ENCODE measurements around the gene CAPN5.

The CAPN5 gene

GRCh38 chr11:77138106-77138649 is 71.4 kb downstream of the CAPN5 start:
- DNase-seq = no peak

- no peak for DNase-seq
Measured at GRCh38 chr11:77139201-77139600, 72.4 kb downstream of the CAPN5 start.

- no peak for DNase-seq
Measured at GRCh38 chr11:77140231-77140851, 73.6 kb downstream of the CAPN5 start.

- no peak for DNase-seq
Measured at GRCh38 chr11:77141034-77141433, 74.3 kb downstream of the CAPN5 start.

GRCh38 chr11:77141475-77141874 is 74.7 kb downstream of the CAPN5 start:
- no peak for DNase-seq

- no peak for DNase-seq
Measured at GRCh38 chr11:77142091-77142975, 75.6 kb downstream of the CAPN5 start.

- no peak for DNase-seq
Measured at GRCh38 chr11:77143405-77144020, 76.7 kb downstream of the CAPN5 start.

- DNase-seq = no peak
Measured at GRCh38 chr11:77144196-77144856, 77.6 kb downstream of the CAPN5 start.

GRCh38 chr11:77144857-77145428 is 78.2 kb downstream of the CAPN5 start:
- DNase-seq = no peak

GRCh38 chr11:77146261-77147035 is 79.7 kb downstream of the CAPN5 start:
- no peak for DNase-seq

- DNase-seq = no peak
Measured at GRCh38 chr11:77147036-77147315, 80.2 kb downstream of the CAPN5 start.

GRCh38 chr11:77147668-77148321 is 81.0 kb downstream of the CAPN5 start:
- peak; percentile 66 for DNase-seq

- DNase-seq = no peak
Measured at GRCh38 chr11:77148963-77149715, 82.4 kb downstream of the CAPN5 start.

- no peak for DNase-seq
Measured at GRCh38 chr11:77149716-77150392, 83.1 kb downstream of the CAPN5 start.

- DNase-seq = no peak
Measured at GRCh38 chr11:77150836-77151235, 84.1 kb downstream of the CAPN5 start.

GRCh38 chr11:77151804-77152509 is 85.2 kb downstream of the CAPN5 start:
- peak; percentile 87 for DNase-seq

GRCh38 chr11:77152846-77153245 is 86.1 kb downstream of the CAPN5 start:
- no peak for DNase-seq

- DNase-seq = no peak
Measured at GRCh38 chr11:77153276-77154185, 86.8 kb downstream of the CAPN5 start.

Data from activated CD8-positive, alpha-beta memory T cell treated with anti-CD3 and anti-CD28 coated beads, Interleukin-2, amount 50 U/mL, for 48 hours (primary cell).